ENCODE measurements around the gene SOCS7. TPM values are rescaled to one million over a fixed set of nuclear protein-coding genes. Genes with fewer than 3 reads are reported as not detected.
A peak's percentile ranks its signal among the peaks of the same experiment; 100 is the strongest.

SOCS7 gene
- 13.0 and 15.9 TPM in 2 replicates for total RNA-seq
- 2.7 and 3.5 TPM in 2 replicates for polyA plus RNA-seq

- Histone ChIP-seq H3K9me3 (ENCODE audit: low read depth) (no peaks in the 10 kb centered on the region), H2AFZ (peak within 1 kb of the TSS; percentile 79), H3K4me3 (peak within 1 kb of the TSS; percentile 98), H3K36me3 (replicated peaks; ENCODE audit: insufficient read depth, low read depth) (no peaks in the 10 kb centered on the region), H3K4me2 (peak within 1 kb of the TSS; percentile 98), H3K27ac (peak within 1 kb of the TSS; percentile 85), H4K20me1 (ENCODE audit: insufficient read depth, poor library complexity, severe bottlenecking) (peaks cover 33% of the 10 kb centered on the region), H3K27me3 (no peaks in the 10 kb centered on the region), H3K9me2 (replicated peaks; ENCODE audit: insufficient read depth) (no peaks in the 10 kb centered on the region), H3K79me2 (peaks cover 45% of the 10 kb centered on the region), H3K4me1 (ENCODE audit: insufficient read depth) (peaks cover 20% of the 10 kb centered on the region)
- TF ChIP-seq CTCF (IDR thresholded peaks at IDR 0.05; ENCODE audit: poor library complexity) = no peak
- DNase-seq (ENCODE audit: low spot score) = peak; percentile 96
- WGBS (ENCODE audit: low lambda C conversion rate, missing lambda C conversion rate) = 34% methylated on average over 19 of the region's 84 CpGs
Observed at GRCh38 chr17:38351412-38352222, at the start of gene SOCS7. Gene SOCS7, plus strand, starts transcription at chr17:38351844. Its CDS starts 209 bp downstream, at chr17:38352053.

- Histone ChIP-seq H3K27me3 (no peaks in the 10 kb centered on the region), H4K20me1 (ENCODE audit: insufficient read depth, poor library complexity, severe bottlenecking) (no peaks in the 10 kb centered on the region), H2AFZ (no peak overlapping the region), H3K9me2 (replicated peaks; ENCODE audit: insufficient read depth) (no peaks in the 10 kb centered on the region), H3K4me2 (no peak overlapping the region), H3K4me1 (ENCODE audit: insufficient read depth) (no peaks in the 10 kb centered on the region), H3K27ac (no peak overlapping the region), H3K36me3 (replicated peaks; ENCODE audit: insufficient read depth, low read depth) (no peaks in the 10 kb centered on the region), H3K79me2 (no peaks in the 10 kb centered on the region), H3K4me3 (no peak overlapping the region), H3K9me3 (ENCODE audit: low read depth) (no peaks in the 10 kb centered on the region)
- no peak for TF ChIP-seq CTCF (IDR thresholded peaks at IDR 0.05; ENCODE audit: poor library complexity)
- 64% methylated on average over 3 of the region's 3 CpGs for WGBS (ENCODE audit: low lambda C conversion rate, missing lambda C conversion rate)
- DNase-seq (ENCODE audit: low spot score) = no peak
Observed at GRCh38 chr17:38315497-38315896, 36.1 kb upstream of the SOCS7 start.

- Histone ChIP-seq H3K4me2 (no peak overlapping the region), H3K9me3 (ENCODE audit: low read depth) (no peaks in the 10 kb centered on the region)
Observed at GRCh38 chr17:38317081-38317480, 34.6 kb upstream of the SOCS7 start.

More at GRCh38 chr17:38317081-38317480, 34.6 kb upstream of the SOCS7 start:
- H3K79me2 ChIP-seq = no peaks in the 10 kb centered on the region
- TF ChIP-seq EZH2 (IDR thresholded peaks at IDR 0.05; ENCODE audit: borderline replicate concordance) (no peak), CTCF (IDR thresholded peaks at IDR 0.05; ENCODE audit: poor library complexity) (no peak), EZH2phosphoT487 (IDR thresholded peaks at IDR 0.05; ENCODE audit: low read depth, severe bottlenecking, unreplicated experiment) (no peak)
- no peaks in the 10 kb centered on the region for H4K20me1 ChIP-seq (ENCODE audit: insufficient read depth, poor library complexity, severe bottlenecking)
- H3K27me3 ChIP-seq = no peaks in the 10 kb centered on the region
- H3K27ac ChIP-seq = no peak overlapping the region
- no peak for DNase-seq (ENCODE audit: low spot score)
- no peaks in the 10 kb centered on the region for H3K36me3 ChIP-seq (replicated peaks; ENCODE audit: insufficient read depth, low read depth)
- H2AFZ ChIP-seq = no peak overlapping the region
- no peaks in the 10 kb centered on the region for H3K9me2 ChIP-seq (replicated peaks; ENCODE audit: insufficient read depth)
- H3K4me1 ChIP-seq (ENCODE audit: insufficient read depth) = no peaks in the 10 kb centered on the region
- 74% methylated on average over 3 of the region's 3 CpGs for WGBS (ENCODE audit: low lambda C conversion rate, missing lambda C conversion rate)
- no peak overlapping the region for H3K4me3 ChIP-seq

All from hepatocyte (in vitro differentiated cells).